Mesendoderm (in vitro differentiated cells): ENCODE measurements around the gene KCNB1.

ENCODE experiments used
- DNase-seq: peaks from one replicate; pipeline ENCODE4 v3.0.0; 2013
- H2AK5ac ChIP-seq: 2 replicates; pipeline ENCODE4 v1.6.1; 2013; ENCODE audit warnings: low read length, inconsistent platforms
- H2BK120ac ChIP-seq: 2 replicates; pipeline ENCODE4 v1.6.1; 2013; ENCODE audit warnings: low read depth, mild to moderate bottlenecking, low read length, moderate library complexity, mixed read lengths
- H2BK15ac ChIP-seq: replicated peaks from 2 replicates; pipeline ENCODE4 v1.6.1; 2013; ENCODE audit warnings: low read depth, mild to moderate bottlenecking, moderate library complexity
- H2BK5ac ChIP-seq: 2 replicates; pipeline ENCODE4 v1.6.1; 2013; ENCODE audit warnings: low read length, inconsistent platforms
- H3K18ac ChIP-seq: 2 replicates; pipeline ENCODE4 v1.6.1; 2013; ENCODE audit warnings: mild to moderate bottlenecking, low read length, mixed read lengths
- H3K23ac ChIP-seq: one replicate; pipeline ENCODE4 v1.6.1; 2013; ENCODE audit warnings: low read length
- H3K27ac ChIP-seq: 2 replicates; pipeline ENCODE4 v1.5.1; 2013; ENCODE audit warnings: low read depth, mild to moderate bottlenecking, inconsistent platforms, low read length, moderate library complexity
- H3K27me3 ChIP-seq: 2 replicates; pipeline ENCODE4 v1.6.1; 2013; ENCODE audit warnings: low read length, control low read depth, mild to moderate bottlenecking, inconsistent platforms; ENCODE audit not compliant: insufficient read depth, poor library complexity
- H3K36me3 ChIP-seq: 2 replicates; pipeline ENCODE4 v1.6.1; 2013; ENCODE audit warnings: low read length, inconsistent platforms; ENCODE audit not compliant: control insufficient read depth, insufficient read depth
- H3K4ac ChIP-seq: one replicate; pipeline ENCODE4 v1.6.1; 2013; ENCODE audit warnings: low read depth, mild to moderate bottlenecking, low read length, moderate library complexity
- H3K4me1 ChIP-seq: 2 replicates; pipeline ENCODE4 v1.6.1; 2013; ENCODE audit warnings: low read depth, low read length, inconsistent platforms; ENCODE audit not compliant: control insufficient read depth
- H3K4me2 ChIP-seq: 2 replicates; pipeline ENCODE4 v1.6.1; 2013; ENCODE audit warnings: low read length
- H3K4me3 ChIP-seq: 2 replicates; pipeline ENCODE4 v1.5.1; 2013; ENCODE audit warnings: mild to moderate bottlenecking, low read length
- H3K56ac ChIP-seq: one replicate; pipeline ENCODE4 v1.6.1; 2013; ENCODE audit warnings: low read length
- H3K79me1 ChIP-seq: 2 replicates; pipeline ENCODE4 v1.6.1; 2013; ENCODE audit warnings: low read length, inconsistent platforms
- H3K79me2 ChIP-seq: 2 replicates; pipeline ENCODE4 v1.6.1; 2013; ENCODE audit warnings: mild to moderate bottlenecking, low read length; ENCODE audit not compliant: control insufficient read depth, insufficient read depth
- H3K9ac ChIP-seq: 2 replicates; pipeline ENCODE4 v1.6.1; 2013; ENCODE audit warnings: low read length, inconsistent platforms
- H4K5ac ChIP-seq: one replicate; pipeline ENCODE4 v1.6.1; 2013; ENCODE audit warnings: low read length
- H4K8ac ChIP-seq: one replicate; pipeline ENCODE4 v1.6.1; 2013; ENCODE audit warnings: low read depth, mild to moderate bottlenecking, control low read depth, low read length, moderate library complexity
- WGBS: extraction: QIAGEN DNeasy Blood & Tissue Kit; methylation state at CpG from one replicate; pipeline ENCODE4 v1.1.7; 2013; ENCODE audit warnings: low lambda C conversion rate, missing lambda C conversion rate; ENCODE audit not compliant: insufficient coverage; ENCODE audit errors: extremely low coverage; 5-methylcytosine and 5-hydroxymethylcytosine counted together

Gene KCNB1

GRCh38 chr20:49450281-49450721 lies 32.2 kb downstream of the KCNB1 start:
- Histone ChIP-seq H3K4me1 (peaks cover 9% of the 10 kb centered on the region), H2BK5ac (no peak overlapping the region), H4K8ac (no peak overlapping the region), H2BK120ac (no peak overlapping the region), H4K5ac (no peak overlapping the region), H3K9ac (no peak overlapping the region), H3K36me3 (no peaks in the 10 kb centered on the region), H2AK5ac (no peak overlapping the region), H3K23ac (no peak overlapping the region), H3K27me3 (no peaks in the 10 kb centered on the region), H3K4ac (no peak overlapping the region), H3K79me1 (no peaks in the 10 kb centered on the region), H3K79me2 (no peaks in the 10 kb centered on the region), H3K27ac (no peak overlapping the region), H3K56ac (no peak overlapping the region), H3K4me3 (no peak overlapping the region), H2BK15ac (no peak overlapping the region), H3K18ac (no peak overlapping the region), H3K4me2 (no peak overlapping the region)
- no peak for DNase-seq
- no CpG with 5 or more reads among the region's 14 CpGs for WGBS

DNA sequence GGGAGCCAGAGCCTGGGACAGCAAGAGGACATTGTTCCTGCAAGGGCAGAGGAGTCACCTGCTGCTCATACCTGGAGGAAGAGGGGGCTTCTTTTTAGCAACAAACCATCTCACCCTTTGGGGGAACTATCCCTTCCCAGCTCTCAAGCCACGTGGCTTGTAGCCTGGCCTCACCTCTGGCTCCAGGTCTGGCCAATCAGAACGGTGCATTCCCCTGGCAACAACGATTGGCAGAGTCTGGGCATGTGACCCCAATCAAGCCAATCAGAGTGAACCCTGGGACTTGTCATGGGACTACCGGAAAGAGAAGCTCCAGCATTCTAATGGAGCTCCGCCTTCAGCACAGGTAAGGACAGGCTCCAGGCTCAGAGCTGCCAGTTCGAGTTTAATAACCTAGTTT lies 33.6 kb downstream of the KCNB1 start:
- Histone ChIP-seq H3K4me1 (peaks cover 16% of the 10 kb centered on the region), H3K23ac (no peak overlapping the region), H4K8ac (no peak overlapping the region), H2BK15ac (no peak overlapping the region), H2BK5ac (no peak overlapping the region), H2BK120ac (no peak overlapping the region), H3K79me2 (no peaks in the 10 kb centered on the region), H3K4me2 (no peak overlapping the region), H3K27ac (no peak overlapping the region), H3K18ac (no peak overlapping the region), H3K27me3 (no peaks in the 10 kb centered on the region), H3K9ac (no peak overlapping the region), H2AK5ac (no peak overlapping the region), H3K56ac (no peak overlapping the region), H4K5ac (no peak overlapping the region), H3K79me1 (no peaks in the 10 kb centered on the region), H3K4me3 (no peak overlapping the region), H3K36me3 (no peaks in the 10 kb centered on the region), H3K4ac (no peak overlapping the region)
- no CpG with 5 or more reads among the region's 6 CpGs for WGBS
- DNase-seq = peak; percentile 62

GRCh38 chr20:49447946-49448809 lies 34.3 kb downstream of the KCNB1 start:
- H2BK15ac ChIP-seq = no peak overlapping the region
- H3K18ac ChIP-seq = peak overlapping the region; percentile 75
- DNase-seq = peak; percentile 86
- H3K23ac ChIP-seq = no peak overlapping the region
- no peaks in the 10 kb centered on the region for H3K79me2 ChIP-seq
- peak overlapping the region; percentile 39 for H3K56ac ChIP-seq
- H3K27me3 ChIP-seq = no peaks in the 10 kb centered on the region
- no peak overlapping the region for H3K4me3 ChIP-seq
- peaks cover 16% of the 10 kb centered on the region for H3K4me1 ChIP-seq
- H3K27ac ChIP-seq = no peak overlapping the region
- WGBS = no CpG with 5 or more reads among the region's 5 CpGs
- no peak overlapping the region for H3K9ac ChIP-seq
- no peak overlapping the region for H2AK5ac ChIP-seq
- H3K79me1 ChIP-seq = no peaks in the 10 kb centered on the region
- H3K4me2 ChIP-seq = no peak overlapping the region
- H4K5ac ChIP-seq = peak overlapping the region; percentile 1
- H3K4ac ChIP-seq = no peak overlapping the region
- no peak overlapping the region for H2BK120ac ChIP-seq
- H2BK5ac ChIP-seq = no peak overlapping the region
- H3K36me3 ChIP-seq = no peaks in the 10 kb centered on the region
- H4K8ac ChIP-seq = no peak overlapping the region

DNA sequence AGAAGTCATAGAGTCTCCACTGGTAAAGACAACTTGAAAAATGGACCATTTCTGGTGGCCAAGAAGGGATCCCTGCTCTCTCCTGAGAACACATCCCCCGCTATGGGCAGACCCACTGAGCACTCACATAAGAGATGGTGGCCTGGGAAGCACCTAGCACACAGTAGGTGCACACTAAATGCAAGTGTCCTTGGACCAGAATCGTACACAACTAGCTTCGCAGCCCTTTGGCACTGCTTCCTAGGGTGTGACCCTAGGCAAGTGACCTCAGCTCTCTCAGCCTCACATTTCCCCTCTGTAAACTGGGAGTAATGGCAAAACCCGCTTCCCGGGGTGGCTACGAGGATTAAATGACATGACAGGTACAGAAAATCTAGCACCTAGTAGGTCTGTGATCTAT lies 35.1 kb downstream of the KCNB1 start:
- Histone ChIP-seq H3K4me2 (no peak overlapping the region), H3K4ac (peak overlapping the region; percentile 26), H3K23ac (no peak overlapping the region), H2BK120ac (peak overlapping the region; percentile 73), H4K8ac (no peak overlapping the region), H3K27me3 (no peaks in the 10 kb centered on the region), H3K27ac (no peak overlapping the region), H3K9ac (no peak overlapping the region), H3K4me3 (no peak overlapping the region), H4K5ac (no peak overlapping the region), H3K36me3 (no peaks in the 10 kb centered on the region), H3K79me2 (no peaks in the 10 kb centered on the region), H2BK5ac (no peak overlapping the region), H3K79me1 (no peaks in the 10 kb centered on the region), H3K18ac (peak overlapping the region; percentile 75), H2AK5ac (no peak overlapping the region), H3K56ac (peak overlapping the region; percentile 56), H2BK15ac (no peak overlapping the region), H3K4me1 (peaks cover 16% of the 10 kb centered on the region)
- DNase-seq = no peak
- WGBS = no CpG with 5 or more reads among the region's 6 CpGs

DNA sequence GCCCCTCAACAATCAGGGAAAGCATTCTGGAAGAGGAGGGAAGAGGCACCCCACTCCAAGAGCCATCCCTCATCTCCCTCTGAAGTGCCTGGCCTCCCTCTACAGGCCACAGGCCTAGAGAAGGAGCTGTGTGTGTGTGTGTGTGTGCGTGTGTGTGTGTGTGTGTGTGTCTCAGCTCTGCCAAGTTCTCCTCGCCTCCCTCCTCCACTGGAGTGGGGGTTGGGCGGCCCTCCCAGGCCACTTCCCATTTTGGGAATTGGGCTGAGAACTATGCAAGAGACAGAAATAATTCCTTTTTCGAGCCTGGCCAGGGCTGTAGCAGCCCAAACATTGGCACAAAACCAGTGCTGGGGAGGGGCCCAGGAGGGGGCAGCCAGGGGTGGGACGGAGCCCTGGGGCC lies 35.7 kb downstream of the KCNB1 start:
- DNase-seq = peak; percentile 91
- no peaks in the 10 kb centered on the region for H3K79me2 ChIP-seq
- H3K27ac ChIP-seq = no peak overlapping the region
- H3K4me1 ChIP-seq = peaks cover 19% of the 10 kb centered on the region
- H3K36me3 ChIP-seq = no peaks in the 10 kb centered on the region
- H3K9ac ChIP-seq = no peak overlapping the region
- H3K23ac ChIP-seq = no peak overlapping the region
- no peak overlapping the region for H2AK5ac ChIP-seq
- no peak overlapping the region for H2BK15ac ChIP-seq
- H2BK120ac ChIP-seq = no peak overlapping the region
- no peaks in the 10 kb centered on the region for H3K79me1 ChIP-seq
- no peak overlapping the region for H3K4me2 ChIP-seq
- peak overlapping the region; percentile 63 for H3K56ac ChIP-seq
- peak overlapping the region; percentile 75 for H3K18ac ChIP-seq
- no peak overlapping the region for H2BK5ac ChIP-seq
- no peak overlapping the region for H3K4me3 ChIP-seq
- no CpG with 5 or more reads among the region's 5 CpGs for WGBS
- no peaks in the 10 kb centered on the region for H3K27me3 ChIP-seq
- H3K4ac ChIP-seq = peak overlapping the region; percentile 71
- H4K5ac ChIP-seq = no peak overlapping the region
- no peak overlapping the region for H4K8ac ChIP-seq
